Thyroid gland (tissue), 4 donors: ENCODE data around the gene ATP5PO. TPM values are rescaled to one million over a fixed set of nuclear protein-coding genes. Genes with fewer than 3 reads are reported as not detected.

Experiments
- DNase-seq, 2 donors: peaks; one replicate each; pipeline ENCODE4 v3.0.0-alpha.2; 2019
- H3K27ac ChIP-seq, 3 donors: fragments of 200-600 bp; sonication (generic); 1 replicate in 2 of 3; 2 replicates in 1 of 3; pipeline ENCODE4 v1.5.1; 2016 to 2019; ENCODE audit warnings: mild to moderate bottlenecking in 1 of 3, moderate library complexity in 1 of 3
- H3K27me3 ChIP-seq: fragments of 200-600 bp; sonication (generic); one replicate; pipeline ENCODE4 v1.5.1; 2019
- H3K36me3 ChIP-seq, 2 donors: fragments of 200-600 bp; sonication (generic); one replicate each; pipeline ENCODE4 v1.5.1; 2016 to 2019
- H3K4me1 ChIP-seq, 2 donors: fragments of 200-600 bp; sonication (generic); one replicate each; pipeline ENCODE4 v1.5.1; 2017 to 2019
- H3K4me3 ChIP-seq, 3 donors: fragments of 200-600 bp; sonication (generic); replicated peaks in 1 of 3; 1 replicate in 2 of 3; 2 replicates in 1 of 3; pipeline ENCODE4 v1.5.1; 2016; ENCODE audit warnings: mild to moderate bottlenecking in 1 of 3
- H3K9me3 ChIP-seq: fragments of 200-600 bp; sonication (generic); one replicate; pipeline ENCODE4 v1.5.1; 2017
- POLR2A ChIP-seq, 2 donors: fragments of 450-650 bp; IDR thresholded peaks; one replicate each; pipeline ENCODE4 v1.6.1; 2017; ENCODE audit warnings: antibody characterized with exemption in 2 of 2, mild to moderate bottlenecking in 2 of 2, moderate library complexity in 1 of 2
- WGBS, 2 donors: methylation state at CpG; one replicate each; pipeline ENCODE4 v1.1.5; 2017; 5-methylcytosine and 5-hydroxymethylcytosine counted together
- intact Hi-C: fragments of 100-400 bp; cut with DNase I; formaldehyde crosslinking; loops from one replicate; pipeline ENCODE4 v1.15.1; 2023
- total RNA-seq, 4 donors: library from RNA; depleted of rRNA; stranded (reverse); fragments of >200 nt; gene quantifications; one replicate each; pipeline ENCODE4 v1.2.3, GENCODE V29; 2016
- TF ChIP-seq, protein P1 (sequence below), 6 experiments: fragments of 200-600 bp in 3 of 6; fragments of 450-650 bp in 3 of 6; sonication (generic) in 3 of 6; IDR thresholded peaks; one replicate each; pipeline ENCODE4 v1.5.1; 2016 to 2019; ENCODE audit warnings: antibody characterized with exemption in 6 of 6, mild to moderate bottlenecking in 2 of 6, inconsistent platforms in 1 of 6, moderate library complexity in 1 of 6

Gene ATP5PO
- total RNA-seq, 4 donors from 2014 or later = 201 to 300 (median 256) TPM

DNA sequence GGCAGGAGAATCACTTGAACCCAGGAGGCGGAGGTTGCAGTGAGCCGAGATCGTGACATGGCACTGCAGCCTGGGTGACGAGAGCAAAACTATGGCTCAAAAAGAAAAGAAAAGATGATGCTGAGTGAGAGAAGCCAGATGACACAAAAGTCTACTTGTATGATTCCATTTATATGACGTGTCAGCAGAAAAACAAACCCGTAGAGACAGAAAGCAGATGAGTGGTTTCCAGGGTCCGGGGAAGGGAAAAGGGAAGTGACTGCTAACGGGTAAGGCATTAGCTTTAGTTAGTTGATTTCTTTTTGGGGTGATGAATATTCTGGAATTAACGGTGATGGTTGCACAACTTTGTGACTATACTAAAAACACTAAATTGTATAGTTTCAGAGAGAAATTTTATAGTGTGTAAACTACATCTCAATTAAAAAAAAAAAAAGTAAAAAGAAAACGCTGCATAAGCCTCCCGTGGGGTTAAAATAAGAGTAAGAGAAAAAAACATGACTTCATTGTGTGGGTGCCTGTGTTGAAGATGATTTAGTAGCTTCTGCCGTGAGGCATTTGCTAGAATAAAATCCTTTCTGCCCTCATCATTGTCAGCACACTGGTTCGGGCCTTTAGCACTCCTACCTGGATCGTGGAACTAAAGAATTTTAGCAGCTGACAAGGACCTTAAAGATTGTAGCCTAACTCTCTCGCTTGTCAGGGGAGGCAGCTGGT lies 24.7 kb upstream of the ATP5PO start:
- 78 to 82% methylated on average over 15 of the region's 15 CpGs for WGBS, 2 donors
- intact Hi-C loops = no loop called here
- peaks cover 45 to 61% of the 10 kb centered on the region in 2 donors for H3K4me1 ChIP-seq

DNA sequence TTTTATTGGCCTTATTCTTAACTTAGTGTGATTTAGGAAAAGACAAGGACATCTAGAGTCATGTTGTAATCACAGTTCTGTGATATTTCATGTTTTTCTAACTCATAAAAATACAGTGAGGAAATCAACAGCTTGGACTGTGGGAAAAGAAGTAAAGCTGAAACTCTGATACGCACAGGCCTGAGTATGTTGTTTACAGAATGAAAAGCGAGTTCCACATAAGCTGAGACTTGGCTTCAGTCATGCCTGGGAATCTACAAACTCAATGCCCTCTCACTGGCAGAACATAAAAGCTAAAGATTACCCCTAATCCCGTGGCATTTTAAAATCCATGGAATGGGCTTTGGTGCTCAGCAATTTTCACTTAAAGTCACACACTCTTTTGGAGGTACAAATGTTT lies 23.6 kb upstream of the ATP5PO start:
- WGBS, 2 donors = 74 to 83% methylated on average over 3 of the region's 3 CpGs
- DNase-seq = no peak
- Histone ChIP-seq H3K36me3 (no peaks in the 10 kb centered on the region), H3K4me1 (peaks cover 45 to 61% of the 10 kb centered on the region in 2 donors), H3K9me3 (no peaks in the 10 kb centered on the region), H3K27me3 (no peaks in the 10 kb centered on the region), H3K4me3 (no peak overlapping the region), H3K27ac (peak overlapping the region in 2 of 3 donors; percentile 50 to 82)
- intact Hi-C loops = no loop called here
- TF ChIP-seq, protein P1, sequence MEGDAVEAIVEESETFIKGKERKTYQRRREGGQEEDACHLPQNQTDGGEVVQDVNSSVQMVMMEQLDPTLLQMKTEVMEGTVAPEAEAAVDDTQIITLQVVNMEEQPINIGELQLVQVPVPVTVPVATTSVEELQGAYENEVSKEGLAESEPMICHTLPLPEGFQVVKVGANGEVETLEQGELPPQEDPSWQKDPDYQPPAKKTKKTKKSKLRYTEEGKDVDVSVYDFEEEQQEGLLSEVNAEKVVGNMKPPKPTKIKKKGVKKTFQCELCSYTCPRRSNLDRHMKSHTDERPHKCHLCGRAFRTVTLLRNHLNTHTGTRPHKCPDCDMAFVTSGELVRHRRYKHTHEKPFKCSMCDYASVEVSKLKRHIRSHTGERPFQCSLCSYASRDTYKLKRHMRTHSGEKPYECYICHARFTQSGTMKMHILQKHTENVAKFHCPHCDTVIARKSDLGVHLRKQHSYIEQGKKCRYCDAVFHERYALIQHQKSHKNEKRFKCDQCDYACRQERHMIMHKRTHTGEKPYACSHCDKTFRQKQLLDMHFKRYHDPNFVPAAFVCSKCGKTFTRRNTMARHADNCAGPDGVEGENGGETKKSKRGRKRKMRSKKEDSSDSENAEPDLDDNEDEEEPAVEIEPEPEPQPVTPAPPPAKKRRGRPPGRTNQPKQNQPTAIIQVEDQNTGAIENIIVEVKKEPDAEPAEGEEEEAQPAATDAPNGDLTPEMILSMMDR (IDR thresholded peaks at IDR 0.05) = no peak
- no peak for TF ChIP-seq POLR2A (IDR thresholded peaks at IDR 0.05)

More for the DNA sequence above, 24.7 kb upstream of the ATP5PO start:
- DNase-seq = no peak
- Histone ChIP-seq H3K27ac (peak overlapping the region; percentile 70 to 85 (median 82)), H3K9me3 (no peaks in the 10 kb centered on the region), H3K4me3 (no peak overlapping the region), H3K27me3 (no peaks in the 10 kb centered on the region), H3K36me3 (no peaks in the 10 kb centered on the region)
- TF ChIP-seq POLR2A (IDR thresholded peaks at IDR 0.05) = no peak
- TF ChIP-seq, protein P1 (IDR thresholded peaks at IDR 0.05) = no peak

DNA sequence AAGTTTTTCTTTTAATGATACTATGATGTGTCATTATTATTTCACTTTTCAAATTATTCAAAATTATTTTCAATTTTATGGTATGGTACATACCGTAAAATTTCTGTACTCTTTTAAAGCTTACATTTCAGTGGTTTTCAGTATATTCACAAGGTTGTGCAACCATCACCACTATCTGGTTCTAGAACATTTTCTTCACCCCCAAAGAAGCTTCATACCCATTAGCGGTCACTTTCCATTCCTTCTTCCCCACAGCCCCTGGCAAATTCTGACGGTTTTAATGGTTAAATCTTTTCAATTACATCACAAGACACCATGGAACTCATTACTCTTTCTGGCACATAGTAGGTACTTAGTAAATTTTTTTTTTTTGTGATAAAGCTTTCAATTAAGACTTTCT lies 22.8 kb upstream of the ATP5PO start:
- Histone ChIP-seq H3K9me3 (no peaks in the 10 kb centered on the region), H3K4me3 (no peak overlapping the region), H3K27me3 (no peaks in the 10 kb centered on the region), H3K36me3 (no peaks in the 10 kb centered on the region), H3K4me1 (peaks cover 42 to 55% of the 10 kb centered on the region in 2 donors), H3K27ac (peak overlapping the region in 1 of 3 donors; percentile 50)
- 91 to 92% methylated on average over 3 of the region's 3 CpGs for WGBS, 2 donors
- no peak for DNase-seq
- TF ChIP-seq POLR2A (IDR thresholded peaks at IDR 0.05) = no peak
- TF ChIP-seq, protein P1 (IDR thresholded peaks at IDR 0.05) = no peak
- intact Hi-C loops = no loop called here

DNA sequence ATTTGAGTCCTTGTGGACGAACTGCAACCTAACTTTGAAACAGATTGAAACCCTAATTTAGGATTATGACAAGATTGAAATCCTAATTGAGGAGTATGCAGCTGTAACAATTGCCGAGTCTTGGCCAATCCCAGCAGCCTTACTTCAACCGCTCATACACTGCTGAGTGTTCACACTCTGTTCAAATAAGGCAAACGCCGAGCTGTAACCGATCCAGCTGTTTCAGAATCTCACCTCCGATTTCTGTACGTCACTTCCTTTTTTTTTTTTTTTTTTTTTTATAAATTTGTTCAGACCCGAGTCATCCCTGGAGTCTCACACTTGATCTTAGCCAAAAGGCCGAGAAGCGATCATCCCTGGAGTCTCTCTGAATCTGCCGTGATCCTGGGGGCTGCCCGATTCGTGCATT lies 22.3 kb upstream of the ATP5PO start:
- Histone ChIP-seq H3K9me3 (no peaks in the 10 kb centered on the region), H3K36me3 (no peaks in the 10 kb centered on the region), H3K27ac (peak overlapping the region in 2 of 3 donors; percentile 79 to 88), H3K4me1 (peaks cover 38 to 51% of the 10 kb centered on the region in 2 donors), H3K27me3 (no peaks in the 10 kb centered on the region), H3K4me3 (no peak overlapping the region)
- TF ChIP-seq, protein P1 (IDR thresholded peaks at IDR 0.05) = no peak
- no peak for TF ChIP-seq POLR2A (IDR thresholded peaks at IDR 0.05)
- no peak for DNase-seq
- WGBS, 2 donors = 92 to 96% methylated on average over 14 of the region's 14 CpGs
- intact Hi-C loops = no loop called here

DNA sequence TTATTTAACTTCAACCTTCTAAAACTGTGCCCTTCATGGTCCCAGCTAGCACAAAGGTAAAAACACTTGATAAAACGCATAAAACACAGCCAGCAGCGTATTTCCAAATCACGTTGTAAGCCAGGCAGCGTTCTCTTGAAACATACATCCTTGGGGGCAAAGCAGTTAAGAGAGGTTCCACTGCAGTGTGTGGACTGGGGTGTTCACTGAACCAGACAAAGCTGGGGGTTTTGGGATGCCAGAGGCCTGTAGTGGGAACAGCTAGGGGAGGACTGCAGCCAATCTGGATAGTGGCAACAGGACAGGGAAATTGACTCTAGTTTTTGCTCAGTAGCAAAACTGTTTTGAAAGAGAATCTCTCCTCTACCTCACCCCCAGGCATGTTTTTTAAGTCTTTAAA lies 21.5 kb upstream of the ATP5PO start:
- Histone ChIP-seq H3K4me3 (no peak overlapping the region), H3K36me3 (no peaks in the 10 kb centered on the region), H3K27me3 (no peaks in the 10 kb centered on the region), H3K4me1 (peaks cover 33 to 48% of the 10 kb centered on the region in 2 donors), H3K9me3 (no peaks in the 10 kb centered on the region), H3K27ac (peak overlapping the region; percentile 79 to 88 (median 80))
- intact Hi-C loops = no loop called here
- TF ChIP-seq, protein P1 (IDR thresholded peaks at IDR 0.05) = no peak
- TF ChIP-seq POLR2A (IDR thresholded peaks at IDR 0.05) = no peak
- 72 to 83% methylated on average over 4 of the region's 4 CpGs for WGBS, 2 donors
- DNase-seq = peak in 1 of 2 donors; percentile 42
